AG08395 (cell line): ENCODE data around the gene TSPAN14.
A peak's percentile ranks its signal among the peaks of the same experiment; 100 is the strongest.

ENCODE experiments used
- DNase-seq: peaks from one replicate; pipeline ENCODE4 v3.0.0; 2012; ENCODE audit warnings: mixed read lengths, low spot score

The TSPAN14 gene

GRCh38 chr10:80487791-80488538, 33.9 kb downstream of the TSPAN14 start:
- DNase-seq: no peak

GRCh38 chr10:80488539-80489066, 34.5 kb downstream of the TSPAN14 start:
- no peak for DNase-seq

- DNase-seq: no peak
Observed at GRCh38 chr10:80489371-80490112, 35.4 kb downstream of the TSPAN14 start.

- DNase-seq: no peak
Observed at GRCh38 chr10:80491251-80492102, 37.4 kb downstream of the TSPAN14 start.

- no peak for DNase-seq
Observed at GRCh38 chr10:80492848-80493521, 38.9 kb downstream of the TSPAN14 start.

GRCh38 chr10:80493522-80494051, 39.5 kb downstream of the TSPAN14 start:
- DNase-seq: peak; percentile 52

GRCh38 chr10:80496555-80497172, 42.6 kb downstream of the TSPAN14 start:
- DNase-seq: no peak

- no peak for DNase-seq
Observed at GRCh38 chr10:80497187-80498077, 43.3 kb downstream of the TSPAN14 start.

- no peak for DNase-seq
Observed at GRCh38 chr10:80498078-80498832, 44.1 kb downstream of the TSPAN14 start.

GRCh38 chr10:80498833-80499741, 45.0 kb downstream of the TSPAN14 start:
- DNase-seq: peak; percentile 98

GRCh38 chr10:80500572-80501380, 46.7 kb downstream of the TSPAN14 start:
- no peak for DNase-seq

- no peak for DNase-seq
Observed at GRCh38 chr10:80501381-80501912, 47.3 kb downstream of the TSPAN14 start.

GRCh38 chr10:80501913-80502521, 47.9 kb downstream of the TSPAN14 start:
- no peak for DNase-seq

GRCh38 chr10:80502621-80503583, 48.8 kb downstream of the TSPAN14 start:
- no peak for DNase-seq

- no peak for DNase-seq
Observed at GRCh38 chr10:80503584-80504157, 49.6 kb downstream of the TSPAN14 start.
